ENCODE measurements around the gene SKAP2.

- TF ChIP-seq E4F1 (IDR thresholded peaks at IDR 0.05; ENCODE audit: borderline replicate concordance, partially characterized antibody) = no peak
- no peak for TF ChIP-seq CTCF (IDR thresholded peaks at IDR 0.05 in 2 of 3, conservative IDR thresholded peaks at IDR 0.05 in 1 of 3; ENCODE audit: control insufficient read depth in 2 of 3, extremely low read depth in 1 of 3, insufficient read depth in 1 of 3, low read depth in 3 of 3, low read length in 3 of 3)
- TF ChIP-seq POLR2AphosphoS2 (IDR thresholded peaks at IDR 0.05; ENCODE audit: low read depth, low read length) = no peak
- TF ChIP-seq HCFC1 (IDR thresholded peaks at IDR 0.05; ENCODE audit: low read length) = no peak
- TF ChIP-seq POLR2AphosphoS5 (IDR thresholded peaks at IDR 0.05; ENCODE audit: low read length) = no peak
- TF ChIP-seq POLR2A (IDR thresholded peaks at IDR 0.05; ENCODE audit: low read depth, low read length) = no peak
- TF ChIP-seq GABPA (IDR thresholded peaks at IDR 0.05; ENCODE audit: low read depth) = no peak
- TF ChIP-seq JUNB (IDR thresholded peaks at IDR 0.05) = no peak
Observed at GRCh38 chr7:26721450-26721849, 142.9 kb downstream of the SKAP2 start.

Data from GM12878 (cell line).